H9 (cell line): ENCODE results near the gene TRAP1. TPM values are rescaled to one million over a fixed set of nuclear protein-coding genes. Genes with fewer than 3 reads are reported as not detected.

Experiments
- DNase-seq: peaks from one replicate; pipeline ENCODE4 v3.0.0-alpha.2; 2017
- H2AFZ ChIP-seq: one replicate; pipeline ENCODE4 v1.6.1; 2013; ENCODE audit warnings: mild to moderate bottlenecking, low read length, control low read depth, moderate library complexity
- H2AK5ac ChIP-seq: 2 replicates; pipeline ENCODE4 v1.6.1; 2013; ENCODE audit warnings: low read length, control low read depth, mixed read lengths; ENCODE audit not compliant: insufficient read length
- H2BK120ac ChIP-seq: one replicate; pipeline ENCODE4 v1.6.1; 2013; ENCODE audit warnings: low read depth, mild to moderate bottlenecking, low read length, control low read depth, inconsistent platforms; ENCODE audit not compliant: poor library complexity, severe bottlenecking
- H2BK12ac ChIP-seq: 2 replicates; pipeline ENCODE4 v1.6.1; 2013; ENCODE audit warnings: low read length, control low read depth, mixed read lengths, low read depth; ENCODE audit not compliant: insufficient read length
- H2BK15ac ChIP-seq: 2 replicates; pipeline ENCODE4 v1.6.1; 2013; ENCODE audit warnings: low read depth, low read length, control low read depth
- H2BK20ac ChIP-seq: one replicate; pipeline ENCODE4 v1.6.1; 2013; ENCODE audit warnings: low read depth, mild to moderate bottlenecking, low read length, control low read depth, inconsistent platforms; ENCODE audit not compliant: poor library complexity, severe bottlenecking
- H2BK5ac ChIP-seq: 2 replicates; pipeline ENCODE4 v1.6.1; 2013; ENCODE audit warnings: low read length, control low read depth, mixed read lengths; ENCODE audit not compliant: insufficient read length
- H3K14ac ChIP-seq: 2 replicates; pipeline ENCODE4 v1.6.1; 2013; ENCODE audit warnings: low read length, control low read depth; ENCODE audit not compliant: insufficient read depth
- H3K18ac ChIP-seq: 2 replicates; pipeline ENCODE4 v1.6.1; 2013; ENCODE audit warnings: low read depth, mild to moderate bottlenecking, mixed read lengths, low read length, control low read depth; ENCODE audit not compliant: insufficient read length
- H3K23ac ChIP-seq: 2 replicates; pipeline ENCODE4 v1.6.1; 2013; ENCODE audit warnings: low read length, control low read depth, mixed read lengths, low read depth; ENCODE audit not compliant: insufficient read length
- H3K23me2 ChIP-seq: 2 replicates; pipeline ENCODE4 v1.6.1; 2013; ENCODE audit warnings: low read depth, mild to moderate bottlenecking, mixed read lengths, low read length, control low read depth; ENCODE audit not compliant: insufficient read length, poor library complexity, severe bottlenecking
- H3K27ac ChIP-seq: 2 replicates; pipeline ENCODE4 v1.5.1; 2013; ENCODE audit warnings: low read length, control low read depth, mixed read lengths, low read depth; ENCODE audit not compliant: insufficient read length
- H3K27me3 ChIP-seq: 2 replicates; pipeline ENCODE4 v1.6.1; 2013; ENCODE audit warnings: low read length, control low read depth, inconsistent platforms; ENCODE audit not compliant: insufficient read depth
- H3K4ac ChIP-seq: 2 replicates; pipeline ENCODE4 v1.6.1; 2013; ENCODE audit warnings: low read depth, mild to moderate bottlenecking, control low read depth, inconsistent platforms, low read length, moderate library complexity
- H3K4me1 ChIP-seq: 2 replicates; pipeline ENCODE4 v1.6.1; 2013; ENCODE audit warnings: low read length, control low read depth, inconsistent platforms; ENCODE audit not compliant: insufficient read depth
- H3K4me2 ChIP-seq: 2 replicates; pipeline ENCODE4 v1.6.1; 2013; ENCODE audit warnings: low read length, control low read depth, mixed read lengths; ENCODE audit not compliant: insufficient read length, insufficient read depth
- H3K56ac ChIP-seq: 2 replicates; pipeline ENCODE4 v1.6.1; 2013; ENCODE audit warnings: low read depth, mild to moderate bottlenecking, mixed read lengths, low read length, control low read depth; ENCODE audit not compliant: insufficient read length
- H3K79me1 ChIP-seq: 2 replicates; pipeline ENCODE4 v1.6.1; 2013; ENCODE audit warnings: low read depth, mild to moderate bottlenecking, moderate library complexity, low read length, control low read depth, inconsistent platforms; ENCODE audit not compliant: insufficient read depth, poor library complexity, severe bottlenecking
- H3K79me2 ChIP-seq: 2 replicates; pipeline ENCODE4 v1.6.1; 2013; ENCODE audit warnings: low read length, control low read depth, inconsistent platforms; ENCODE audit not compliant: insufficient read depth
- H3K9ac ChIP-seq: 2 replicates; pipeline ENCODE4 v1.6.1; 2013; ENCODE audit warnings: low read length, control low read depth, mixed read lengths; ENCODE audit not compliant: insufficient read length; ENCODE audit errors: extremely low read depth
- H3K9me3 ChIP-seq: one replicate; pipeline ENCODE4 v1.6.1; 2013; ENCODE audit warnings: low read depth, low read length, inconsistent platforms; ENCODE audit not compliant: control insufficient read depth
- H3T11ph ChIP-seq: one replicate; pipeline ENCODE4 v1.6.1; 2013; ENCODE audit warnings: mild to moderate bottlenecking, low read length, control low read depth, inconsistent platforms
- H4K20me1 ChIP-seq: one replicate; pipeline ENCODE4 v1.6.1; 2013; ENCODE audit not compliant: control insufficient read depth, insufficient read length, insufficient read depth
- H4K5ac ChIP-seq: 2 replicates; pipeline ENCODE4 v1.6.1; 2013; ENCODE audit warnings: low read depth, mild to moderate bottlenecking, mixed read lengths, low read length, control low read depth; ENCODE audit not compliant: insufficient read length
- H4K8ac ChIP-seq: replicated peaks from 2 replicates; pipeline ENCODE4 v1.6.1; 2013; ENCODE audit warnings: low read length, control low read depth, mixed read lengths, low read depth; ENCODE audit not compliant: insufficient read length
- H4K91ac ChIP-seq: 2 replicates; pipeline ENCODE4 v1.6.1; 2013; ENCODE audit warnings: low read depth, mild to moderate bottlenecking, moderate library complexity, mixed read lengths, low read length, control low read depth; ENCODE audit not compliant: insufficient read length
- H3K27ac Mint-ChIP-seq, 3 experiments: 2 replicates in 2 of 3; 3 replicates in 1 of 3; pipeline ENCODE4 v1.8.0; 2020 to 2021; ENCODE audit warnings: mixed read lengths in 3 of 3, mild to moderate bottlenecking in 1 of 3, moderate library complexity in 1 of 3
- H3K27me3 Mint-ChIP-seq: 2 replicates; pipeline ENCODE4 v1.8.0; 2021; ENCODE audit warnings: low read depth, mild to moderate bottlenecking, moderate library complexity, mixed read lengths
- H3K36me3 Mint-ChIP-seq, 3 experiments: 2 replicates in 2 of 3; 3 replicates in 1 of 3; pipeline ENCODE4 v1.8.0; 2020 to 2021; ENCODE audit warnings: low read depth in 3 of 3, mixed read lengths in 3 of 3; ENCODE audit not compliant: insufficient read depth in 1 of 3
- H3K4me1 Mint-ChIP-seq, 2 experiments: 2 replicates each; pipeline ENCODE4 v1.8.0; 2020; ENCODE audit warnings: mixed read lengths in 2 of 2
- H3K4me3 Mint-ChIP-seq, 2 experiments: 2 replicates in 1 of 2; 3 replicates in 1 of 2; pipeline ENCODE4 v1.8.0; 2020 to 2021; ENCODE audit warnings: mild to moderate bottlenecking in 2 of 2, mixed read lengths in 2 of 2, moderate library complexity in 1 of 2
- H3K9me3 Mint-ChIP-seq, 2 experiments: 2 replicates in 1 of 2; 3 replicates in 1 of 2; pipeline ENCODE4 v1.8.0; 2020; ENCODE audit warnings: mild to moderate bottlenecking in 2 of 2, mixed read lengths in 2 of 2, moderate library complexity in 1 of 2
- WGBS: extraction: QIAGEN DNeasy Blood & Tissue Kit; methylation state at CpG from one replicate; pipeline ENCODE4 v1.1.7; 2013; ENCODE audit warnings: missing lambda C conversion rate, low lambda C conversion rate, mixed read lengths; ENCODE audit not compliant: insufficient read length; ENCODE audit errors: extremely low coverage; 5-methylcytosine and 5-hydroxymethylcytosine counted together
- total RNA-seq: library from RNA; stranded (reverse); gene quantifications from 2 replicates; pipeline ENCODE4 v1.2.1, GENCODE V29; 2021
- TF ChIP-seq, protein P1 (sequence below): fragments of 200-600 bp; sonication (generic); conservative IDR thresholded peaks from 3 replicates; pipeline ENCODE4 v1.8.0; 2021; ENCODE audit warnings: antibody characterized with exemption, mild to moderate bottlenecking

Gene TRAP1
- total RNA-seq, 1 experiment from 2014 or later = 211 TPM

DNA sequence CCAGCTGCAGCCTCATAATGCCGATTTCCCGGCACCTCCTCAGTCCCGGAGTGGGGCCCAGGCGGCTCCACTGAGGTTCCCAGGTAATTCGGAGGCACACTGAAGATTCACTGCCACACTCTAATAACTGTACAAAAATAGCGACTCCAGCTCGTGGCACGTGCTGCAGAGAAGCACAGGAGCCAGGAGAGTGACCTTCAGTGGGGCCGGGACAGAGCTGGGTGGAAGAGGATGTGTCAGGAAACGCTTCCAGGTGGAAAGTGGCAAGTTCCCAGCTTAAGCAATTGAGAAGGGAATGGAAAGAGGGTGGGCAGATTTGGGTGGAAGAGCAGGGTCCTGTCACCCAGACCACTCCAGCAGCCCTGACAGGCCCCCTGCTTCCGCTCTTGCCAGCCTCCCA is 3.1 kb upstream of the TRAP1 start:
- no peaks in the 10 kb centered on the region; the same call in none of the 2 replicates for H3K27me3 Mint-ChIP-seq
- no peak for DNase-seq
- H3K4me1 ChIP-seq = no peaks in the 10 kb centered on the region; the same call in 1 of the 2 replicates
- H2BK15ac ChIP-seq = no peak overlapping the region
- H3K23ac ChIP-seq = no peak overlapping the region
- H3K27me3 ChIP-seq = no peaks in the 10 kb centered on the region
- H3K18ac ChIP-seq = no peak overlapping the region
- TF ChIP-seq, protein P1, sequence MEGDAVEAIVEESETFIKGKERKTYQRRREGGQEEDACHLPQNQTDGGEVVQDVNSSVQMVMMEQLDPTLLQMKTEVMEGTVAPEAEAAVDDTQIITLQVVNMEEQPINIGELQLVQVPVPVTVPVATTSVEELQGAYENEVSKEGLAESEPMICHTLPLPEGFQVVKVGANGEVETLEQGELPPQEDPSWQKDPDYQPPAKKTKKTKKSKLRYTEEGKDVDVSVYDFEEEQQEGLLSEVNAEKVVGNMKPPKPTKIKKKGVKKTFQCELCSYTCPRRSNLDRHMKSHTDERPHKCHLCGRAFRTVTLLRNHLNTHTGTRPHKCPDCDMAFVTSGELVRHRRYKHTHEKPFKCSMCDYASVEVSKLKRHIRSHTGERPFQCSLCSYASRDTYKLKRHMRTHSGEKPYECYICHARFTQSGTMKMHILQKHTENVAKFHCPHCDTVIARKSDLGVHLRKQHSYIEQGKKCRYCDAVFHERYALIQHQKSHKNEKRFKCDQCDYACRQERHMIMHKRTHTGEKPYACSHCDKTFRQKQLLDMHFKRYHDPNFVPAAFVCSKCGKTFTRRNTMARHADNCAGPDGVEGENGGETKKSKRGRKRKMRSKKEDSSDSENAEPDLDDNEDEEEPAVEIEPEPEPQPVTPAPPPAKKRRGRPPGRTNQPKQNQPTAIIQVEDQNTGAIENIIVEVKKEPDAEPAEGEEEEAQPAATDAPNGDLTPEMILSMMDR = no peak
- no peak overlapping the region for H3K27ac Mint-ChIP-seq
- no peak overlapping the region for H3K4ac ChIP-seq
- no peak overlapping the region for H3K27ac ChIP-seq
- H3K23me2 ChIP-seq = peaks cover 8% of the 10 kb centered on the region
- H3K9ac ChIP-seq = no peak overlapping the region
- peaks cover 0 to 4% (median 0%) of the 10 kb centered on the region in 3 experiments; a peak in 2 of 7 replicates for H3K36me3 Mint-ChIP-seq
- no peak overlapping the region for H2BK120ac ChIP-seq
- H3T11ph ChIP-seq = no peak overlapping the region
- no peak overlapping the region for H2BK5ac ChIP-seq
- no peak overlapping the region for H2AK5ac ChIP-seq
- no peak overlapping the region for H3K56ac ChIP-seq
- no peak overlapping the region for H3K14ac ChIP-seq
- peaks cover 7% of the 10 kb centered on the region; the same call in 1 of the 2 replicates for H3K79me2 ChIP-seq
- H4K8ac ChIP-seq = no peak overlapping the region
- no CpG with 5 or more reads among the region's 11 CpGs for WGBS
- H3K4me3 Mint-ChIP-seq = no peak overlapping the region
- no peaks in the 10 kb centered on the region for H3K79me1 ChIP-seq
- peaks cover 12 to 16% of the 10 kb centered on the region in 2 experiments for H3K4me1 Mint-ChIP-seq
- no peak overlapping the region for H2AFZ ChIP-seq
- no peaks in the 10 kb centered on the region for H4K20me1 ChIP-seq
- H4K5ac ChIP-seq = no peak overlapping the region
- no peak overlapping the region for H3K4me2 ChIP-seq
- H3K9me3 ChIP-seq = no peaks in the 10 kb centered on the region
- no peaks in the 10 kb centered on the region for H3K9me3 Mint-ChIP-seq
- H2BK12ac ChIP-seq = no peak overlapping the region
- no peak overlapping the region for H2BK20ac ChIP-seq
- H4K91ac ChIP-seq = no peak overlapping the region
